ENCODE results near the gene ZNF367. TPM values are rescaled to one million over a fixed set of nuclear protein-coding genes. Genes with fewer than 3 reads are reported as not detected.

The ZNF367 gene
- total and polyA plus RNA-seq, 9 of the 15 experiments (the other 6 are each of a cell fraction or from before 2014, with no cell fraction given) = 2.7 to 14.4 (median 10.0) TPM

GRCh38 chr9:96464426-96464825 is 46.3 kb upstream of the ZNF367 start:
- DNase-seq (ENCODE audit: extremely low read depth in 1 of 4, low spot score in 3 of 4) (peak in 1 of 4 experiments; percentile 34), ATAC-seq (peak; percentile 42; the same call in 2 of the 3 replicates), FAIRE-seq (no peak)
- H4K20me1 ChIP-seq (replicated peaks; ENCODE audit: control insufficient read depth, insufficient read depth, low read length) = no peaks in the 10 kb centered on the region
- ChIA-PET CTCF (ENCODE audit: low intra/inter-chr PET ratio) (no interaction called here), POLR2A (no interaction called here)
- H2AFZ ChIP-seq (ENCODE audit: low read depth, low read length) = peak overlapping the region; percentile 60
- no TSS peak for BruUV-seq (replicated peaks)
- H3K36me3 ChIP-seq (ENCODE audit: control insufficient read depth, insufficient read depth, low read length) = no peaks in the 10 kb centered on the region
- 0 out of 2 replicates have a peak overlapping the region, but pooled peaks have one; percentile 6 for H3K4me2 ChIP-seq (ENCODE audit: insufficient read depth, low read length)
- no peaks in the 10 kb centered on the region for H3K9me3 ChIP-seq (replicated peaks; ENCODE audit: control insufficient read depth, insufficient read depth, low read depth, low read length)
- H3K27me3 ChIP-seq (ENCODE audit: control insufficient read depth in 2 of 2, insufficient read depth in 2 of 2, low read length in 2 of 2) = no peaks in the 10 kb centered on the region
- H3K4me1 ChIP-seq (replicated peaks in 1 of 2; ENCODE audit: control insufficient read depth in 2 of 2, insufficient read depth in 2 of 2, low read length in 2 of 2) = no peaks in the 10 kb centered on the region; a peak in 1 of 5 replicates
- WGBS (ENCODE audit: insufficient coverage, low coverage, missing lambda C conversion rate) = 39% methylated on average over 6 of the region's 6 CpGs
- no peak overlapping the region for H3K27ac ChIP-seq (ENCODE audit: extremely low read depth, low read depth, low read length)
- H3K9me1 ChIP-seq (ENCODE audit: control insufficient read depth, insufficient read depth, low read length) = no peaks in the 10 kb centered on the region
- peak; percentile 19 for TF ChIP-seq MEIS2 (IDR thresholded peaks at IDR 0.05; ENCODE audit: partially characterized antibody)
- no peak for TF ChIP-seq RHOXF2B (CRISPR knock-in tag; conservative IDR thresholded peaks at IDR 0.05)
- peak; percentile 69 for TF ChIP-seq RAD51 (IDR thresholded peaks at IDR 0.05; ENCODE audit: borderline replicate concordance, low read depth)
- TF ChIP-seq USF2 (CRISPR knock-in tag; IDR thresholded peaks at IDR 0.05) = peak; percentile 35; the same call in 1 of the 2 replicates
- no peak for TF ChIP-seq CHD2 (IDR thresholded peaks at IDR 0.05; ENCODE audit: low read depth, low read length)
- TF ChIP-seq NR2C2 (CRISPR knock-in tag; IDR thresholded peaks at IDR 0.05) = no peak
- TF ChIP-seq NR2C2 (tag; IDR thresholded peaks at IDR 0.05) = peak; percentile 38; the same call in 1 of the 2 replicates
- peak; percentile 33 for TF ChIP-seq PHF20 (IDR thresholded peaks at IDR 0.05; ENCODE audit: partially characterized antibody)
- no peak for TF ChIP-seq NR2C1 (IDR thresholded peaks at IDR 0.05)
- peak; percentile 22; the same call in 1 of the 2 replicates for TF ChIP-seq NR2C1 (tag; IDR thresholded peaks at IDR 0.05)
- no peaks in the 10 kb centered on the region for H3K79me2 ChIP-seq (ENCODE audit: control insufficient read depth, insufficient read depth, low read length)
- H3K4me3 ChIP-seq = no peak overlapping the region
- H3K9ac ChIP-seq (ENCODE audit: insufficient read depth in 1 of 2, low read depth in 2 of 2, low read length in 2 of 2) = no peak overlapping the region
- intact Hi-C loops (cut with micrococcal nuclease) = no loop called here
- in situ Hi-C loops (cut with MboI) = no loop called here

Data from K562 (cell line).